WTC11 (cell line): Measurements from ENCODE around the gene SRRM5. TPM values are rescaled to one million over a fixed set of nuclear protein-coding genes. Genes with fewer than 3 reads are reported as not detected.

Experiments used
- ATAC-seq: fragments of 200-7000 bp; cut with Tn5 transposase; 2 replicates; pipeline ENCODE4 v1.10.0; 2021; ENCODE audit warnings: mild to moderate bottlenecking, moderate library complexity
- CTCF ChIA-PET: fragments of 300-600 bp; sonication (Branson Sonifier 250); formaldehyde crosslinking; loops from one replicate; lab custom pipeline; 2021; ENCODE audit warnings: antibody characterized with exemption; lab: Charles Lee
- POLR2A ChIA-PET: fragments of 350-600 bp; sonication (Branson Sonifier 250); formaldehyde crosslinking; loops from one replicate; lab custom pipeline; 2021; ENCODE audit warnings: antibody characterized with exemption; lab: Charles Lee
- DNase-seq: peaks from one replicate; pipeline ENCODE4 v3.0.0; 2021; ENCODE audit warnings: low spot score
- H3K27ac Mint-ChIP-seq: 2 replicates; pipeline ENCODE4 v1.8.0; 2021; ENCODE audit warnings: mixed read lengths
- H3K27me3 Mint-ChIP-seq: 2 replicates; pipeline ENCODE4 v1.8.0; 2021; ENCODE audit warnings: low read depth, mild to moderate bottlenecking, moderate library complexity, mixed read lengths
- H3K36me3 Mint-ChIP-seq: 2 replicates; pipeline ENCODE4 v1.8.0; 2021; ENCODE audit warnings: mixed read lengths
- H3K4me1 Mint-ChIP-seq: 2 replicates; pipeline ENCODE4 v1.8.0; 2022; ENCODE audit warnings: mixed read lengths
- H3K4me3 Mint-ChIP-seq: 2 replicates; pipeline ENCODE4 v1.8.0; 2021; ENCODE audit warnings: mild to moderate bottlenecking, moderate library complexity, mixed read lengths
- H3K9me3 Mint-ChIP-seq: 2 replicates; pipeline ENCODE4 v1.8.0; 2021; ENCODE audit warnings: mixed read lengths
- E2F1 ChIP-seq: sonication (generic); formaldehyde crosslinking; IDR thresholded peaks from 2 replicates; pipeline ENCODE4 v1.8.0; 2022; ENCODE audit warnings: mild to moderate bottlenecking, missing genetic modification reagents
- E2F4 ChIP-seq: sonication (generic); formaldehyde crosslinking; IDR thresholded peaks from 2 replicates; pipeline ENCODE4 v1.8.1; 2022; ENCODE audit warnings: low read depth, mild to moderate bottlenecking, moderate library complexity, missing genetic modification reagents, borderline replicate concordance
- ELF4 ChIP-seq: sonication (generic); formaldehyde crosslinking; IDR thresholded peaks from 2 replicates; pipeline ENCODE4 v1.8.1; 2022; ENCODE audit warnings: low read depth, mild to moderate bottlenecking, moderate library complexity, missing genetic modification reagents
- ERG ChIP-seq: fragments of 250-450 bp; sonication (Bioruptor Pico); IDR thresholded peaks from 2 replicates; pipeline ENCODE4 v1.8.0; 2021; ENCODE audit warnings: mild to moderate bottlenecking
- FOXP1 ChIP-seq: sonication (generic); formaldehyde crosslinking; IDR thresholded peaks from 2 replicates; pipeline ENCODE4 v1.8.0; 2022; ENCODE audit warnings: missing genetic modification reagents, mild to moderate bottlenecking, moderate library complexity, borderline replicate concordance
- FOXP4 ChIP-seq: sonication (generic); formaldehyde crosslinking; IDR thresholded peaks from 2 replicates; pipeline ENCODE4 v1.8.0; 2022; ENCODE audit warnings: mild to moderate bottlenecking, missing genetic modification reagents
- IRF1 ChIP-seq: sonication (generic); formaldehyde crosslinking; IDR thresholded peaks from 2 replicates; pipeline ENCODE4 v1.8.0; 2023; ENCODE audit warnings: missing genetic modification reagents
- JUN ChIP-seq: sonication (generic); formaldehyde crosslinking; IDR thresholded peaks from 2 replicates; pipeline ENCODE4 v1.8.0; 2023; ENCODE audit warnings: mild to moderate bottlenecking, missing genetic modification reagents
- KAT7 ChIP-seq: sonication (generic); formaldehyde crosslinking; IDR thresholded peaks from 2 replicates; pipeline ENCODE4 v1.8.1; 2023; ENCODE audit warnings: missing genetic modification reagents, mild to moderate bottlenecking, borderline replicate concordance
- MAX ChIP-seq: sonication (generic); formaldehyde crosslinking; IDR thresholded peaks from 2 replicates; pipeline ENCODE4 v1.8.0; 2022; ENCODE audit warnings: mild to moderate bottlenecking, missing genetic modification reagents
- NFE2L1 ChIP-seq: sonication (generic); formaldehyde crosslinking; IDR thresholded peaks from 2 replicates; pipeline ENCODE4 v1.8.1; 2023; ENCODE audit warnings: missing genetic modification reagents
- NR1H2 ChIP-seq: sonication (generic); formaldehyde crosslinking; IDR thresholded peaks from 2 replicates; pipeline ENCODE4 v1.9.0; 2021; ENCODE audit warnings: mild to moderate bottlenecking, moderate library complexity, missing genetic modification reagents
- NR3C1 ChIP-seq: sonication (generic); formaldehyde crosslinking; conservative IDR thresholded peaks from 2 replicates; pipeline ENCODE4 v1.8.1; 2023; ENCODE audit warnings: low read depth, mild to moderate bottlenecking, missing genetic modification reagents
- PREB ChIP-seq: sonication (generic); formaldehyde crosslinking; IDR thresholded peaks from 2 replicates; pipeline ENCODE4 v1.8.1; 2022; ENCODE audit warnings: mild to moderate bottlenecking, missing genetic modification reagents, moderate library complexity, borderline replicate concordance
- ZBTB21 ChIP-seq: sonication (generic); formaldehyde crosslinking; IDR thresholded peaks from 2 replicates; pipeline ENCODE4 v1.8.1; 2023; ENCODE audit warnings: mild to moderate bottlenecking, missing genetic modification reagents, borderline replicate concordance
- ZNF317 ChIP-seq: sonication (generic); formaldehyde crosslinking; IDR thresholded peaks from 2 replicates; pipeline ENCODE4 v1.8.1; 2023; ENCODE audit warnings: low read depth, mild to moderate bottlenecking, moderate library complexity, missing genetic modification reagents, borderline replicate concordance
- ZNF512 ChIP-seq: sonication (generic); formaldehyde crosslinking; IDR thresholded peaks from 2 replicates; pipeline ENCODE4 v1.8.1; 2022; ENCODE audit warnings: missing genetic modification reagents, borderline replicate concordance
- total RNA-seq: library from RNA; stranded (reverse); gene quantifications from 3 replicates; pipeline ENCODE4 v1.2.3, GENCODE V29; 2021

The SRRM5 gene
- total RNA-seq, 1 experiment from 2014 or later = 0.42 TPM

- TF ChIP-seq ERG (CRISPR knock-in tag) (no peak), PREB (CRISPR knock-in tag) (no peak)
- TF ChIP-seq, all 79 proteins: peak for 0
Measured at GRCh38 chr19:43638214-43638994, 26.5 kb downstream of the SRRM5 start (continued).

GRCh38 chr19:43638995-43639518 is 27.2 kb downstream of the SRRM5 start:
- Mint-ChIP-seq H3K9me3 (no peaks in the 10 kb centered on the region), H3K36me3 (no peaks in the 10 kb centered on the region), H3K27ac (no peak overlapping the region)
- ATAC-seq (no peak), DNase-seq (no peak)
- no peak for TF ChIP-seq ZNF317 (CRISPR knock-in tag)
- TF ChIP-seq ZNF512 (CRISPR knock-in tag) = no peak
- no peak for TF ChIP-seq NR1H2
- TF ChIP-seq, all 79 proteins: peak for 0
- Mint-ChIP-seq H3K4me3 (peak overlapping the region; percentile 78), H3K27me3 (peaks cover 77% of the 10 kb centered on the region), H3K4me1 (peaks cover 23% of the 10 kb centered on the region)
- ChIA-PET POLR2A (no interaction called here), CTCF (no interaction called here)

GRCh38 chr19:43639519-43640423 is 27.9 kb downstream of the SRRM5 start, which contains the start of gene CADM4:
Gene CADM4 (minus strand): TSS chr19:43639850. CDS start chr19:43639790, 60 bp downstream.
- no peak within 1 kb of the TSS for H3K27ac Mint-ChIP-seq
- H3K4me3 Mint-ChIP-seq = peak within 1 kb of the TSS; percentile 81
- no peaks in the 10 kb centered on the region for H3K36me3 Mint-ChIP-seq
- peak; percentile 38 for DNase-seq
- ChIA-PET POLR2A (no interaction called here), CTCF (no interaction called here)
- H3K9me3 Mint-ChIP-seq = no peaks in the 10 kb centered on the region
- peaks cover 23% of the 10 kb centered on the region for H3K4me1 Mint-ChIP-seq
- peaks cover 84% of the 10 kb centered on the region for H3K27me3 Mint-ChIP-seq
- TF ChIP-seq E2F4 (CRISPR knock-in tag) (peak; percentile 65; the same call in 1 of the 2 replicates), NFE2L1 (peak; percentile 62), KAT7 (CRISPR knock-in tag) (0 out of 2 replicates have a peak, but pooled peaks have one; percentile 73), E2F1 (no peak), NR3C1 (no peak), FOXP4 (CRISPR knock-in tag) (peak; percentile 63; the same call in 1 of the 2 replicates), IRF1 (CRISPR knock-in tag) (peak; percentile 70; the same call in 1 of the 2 replicates), JUN (CRISPR knock-in tag) (no peak), ELF4 (CRISPR knock-in tag) (no peak), ZNF317 (CRISPR knock-in tag) (no peak), FOXP1 (CRISPR knock-in tag) (peak; percentile 41; the same call in 1 of the 2 replicates), ZBTB21 (CRISPR knock-in tag) (no peak), MAX (CRISPR knock-in tag) (peak; percentile 51; the same call in 1 of the 2 replicates)
- TF ChIP-seq, all 79 proteins: peak for 7
- ATAC-seq = peak; percentile 28
